Colon (tissue), 2 donors: Measurements from ENCODE around the gene HBG2.
"Not testable (repeated sequence)": the region's sequence is repeated elsewhere in the genome, so short reads cannot be mapped to it uniquely, and the experiment has no call there.

ENCODE experiments used
- FAIRE-seq: peaks from 2 replicates; lab custom pipeline; 2012; peaks lifted over from hg19 to GRCh38; lab: Jason Lieb, UNC
- donor health status: control.
- donor health status: control.

Gene HBG2

DNA sequence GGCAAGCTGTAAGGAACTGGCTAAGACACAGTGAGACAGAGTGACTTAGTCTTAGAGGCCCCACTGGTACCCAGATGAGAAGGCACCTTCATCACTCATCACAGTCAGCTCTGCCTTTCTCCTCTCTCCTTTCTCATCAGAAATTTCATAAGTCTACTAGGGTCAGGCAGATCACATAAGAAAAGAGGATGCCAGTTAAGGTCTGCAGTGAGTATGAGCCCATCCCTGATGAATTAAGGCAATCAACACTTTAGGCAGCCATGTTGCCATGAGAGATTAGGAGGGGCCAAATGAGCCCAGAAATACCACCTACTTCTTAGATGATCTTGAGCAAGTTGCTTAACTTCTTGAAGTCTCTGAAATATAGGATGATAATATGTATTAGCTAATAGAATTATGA, 27.0 kb upstream of the HBG2 start:
- FAIRE-seq: no peak

- FAIRE-seq: no peak
Observed at GRCh38 chr11:5280582-5281102, 26.1 kb upstream of the HBG2 start.

- FAIRE-seq: no peak
Observed at GRCh38 chr11:5279471-5280090, 25.0 kb upstream of the HBG2 start.

DNA sequence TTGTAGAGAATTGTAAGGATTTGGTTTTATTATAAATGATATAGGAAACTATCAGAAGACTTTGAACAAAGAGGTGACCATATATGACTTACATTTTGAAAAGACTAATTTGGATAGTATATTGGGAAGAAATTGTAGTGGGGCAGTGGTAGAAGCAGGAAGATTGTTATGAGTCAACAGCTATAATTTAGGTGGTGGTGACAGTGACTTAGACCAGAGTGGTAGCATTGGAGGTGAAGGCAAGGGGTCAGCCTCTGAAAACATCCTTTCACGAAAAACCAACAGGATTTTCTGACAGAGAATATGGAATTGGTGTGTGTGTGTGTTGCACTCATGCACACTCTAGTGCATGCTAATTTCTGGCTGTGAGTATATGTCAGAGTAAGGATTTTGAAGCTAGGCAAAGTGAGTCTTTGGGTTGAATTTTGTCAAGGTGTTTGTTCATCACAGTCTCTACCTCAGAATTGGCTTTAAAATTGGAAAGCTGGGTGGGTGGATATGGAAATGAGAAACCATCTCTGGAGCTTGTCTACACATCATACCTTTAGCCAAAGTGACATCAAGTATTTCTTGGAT, 23.3 kb upstream of the HBG2 start:
- FAIRE-seq: no peak

DNA sequence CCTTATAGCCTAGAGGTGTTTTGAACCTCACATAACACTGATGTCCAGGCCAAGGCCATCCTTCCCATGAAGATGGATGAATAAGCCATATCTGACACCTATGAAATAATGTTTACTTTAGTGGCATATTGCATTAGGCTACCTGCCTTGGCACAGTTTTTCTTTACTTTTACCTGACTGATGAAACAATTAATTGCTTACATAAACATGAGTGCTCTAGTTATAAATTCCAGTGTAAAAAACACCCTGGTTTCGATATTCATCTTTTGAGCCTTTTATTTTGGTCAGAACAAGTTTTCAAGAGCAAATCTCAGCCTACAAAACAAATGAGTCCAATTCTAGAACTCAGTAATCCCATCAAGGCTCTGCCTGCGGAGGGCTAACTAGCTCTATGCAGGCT, 22.1 kb upstream of the HBG2 start:
- no peak for FAIRE-seq

DNA sequence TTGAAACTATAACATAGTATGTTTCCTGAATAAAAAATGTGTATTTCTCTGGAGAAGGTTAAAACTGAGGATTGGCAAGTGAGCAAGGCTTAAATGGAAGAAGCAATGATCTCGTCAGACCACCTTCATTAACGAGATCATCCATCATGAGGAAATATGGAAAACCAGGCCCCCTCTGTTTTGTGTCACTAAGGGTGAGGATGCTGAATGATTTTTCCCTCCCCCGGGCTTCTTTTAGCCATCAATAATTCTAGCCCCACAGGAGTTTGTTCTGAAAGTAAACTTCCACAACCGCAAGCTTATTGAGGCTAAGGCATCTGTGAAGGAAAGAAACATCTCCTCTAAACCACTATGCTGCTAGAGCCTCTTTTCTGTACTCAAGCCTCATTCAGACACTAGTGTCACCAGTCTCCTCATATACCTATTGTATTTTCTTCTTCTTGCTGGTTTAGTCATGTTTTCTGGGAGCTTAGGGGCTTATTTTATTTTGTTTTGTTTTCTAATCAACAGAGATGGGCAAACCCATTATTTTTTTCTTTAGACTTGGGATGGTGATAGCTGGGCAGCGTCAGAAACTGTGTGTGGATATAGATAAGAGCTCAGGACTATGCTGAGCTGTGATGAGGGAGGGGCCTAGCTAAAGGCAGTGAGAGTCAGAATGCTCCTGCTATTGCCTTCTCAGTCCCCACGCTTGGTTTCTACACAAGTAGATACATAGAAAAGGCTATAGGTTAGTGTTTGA, 21.0 kb upstream of the HBG2 start:
- FAIRE-seq: no peak

- no peak for FAIRE-seq
Observed at GRCh38 chr11:5274395-5274794, 19.8 kb upstream of the HBG2 start.

DNA sequence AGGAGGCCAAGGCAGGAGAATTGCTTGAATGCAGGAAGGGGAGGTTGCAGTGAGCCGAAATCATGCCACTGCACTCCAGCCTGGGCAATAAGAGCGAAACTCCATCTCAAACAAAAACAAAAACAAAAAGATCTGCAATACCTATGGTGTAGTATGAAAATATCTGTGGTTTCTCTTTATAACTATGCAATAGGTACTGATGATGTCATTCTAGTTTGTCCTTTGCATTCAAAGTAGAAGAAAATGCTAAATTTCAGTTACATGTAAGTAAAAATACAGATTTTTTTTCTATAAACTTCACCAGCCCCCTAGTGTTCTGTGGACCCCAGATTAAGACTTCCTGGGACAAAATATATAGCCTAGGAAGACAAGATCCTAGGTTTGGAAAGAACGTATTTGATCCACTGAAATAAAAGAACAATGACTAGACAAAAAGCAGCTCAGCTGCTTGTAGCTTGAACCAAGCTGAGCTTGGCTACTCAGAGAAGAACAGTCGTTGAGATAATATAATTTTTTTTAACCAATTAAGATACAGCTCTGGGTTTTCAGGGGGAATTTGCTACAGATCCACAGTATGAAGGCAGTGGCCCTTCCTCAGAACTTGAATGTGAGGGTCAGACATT, 17.9 kb upstream of the HBG2 start:
- no peak for FAIRE-seq

GRCh38 chr11:5269715-5270147, 15.2 kb upstream of the HBG2 start, which contains the start of gene HBE1:
Gene HBE1, minus strand, starts transcription at chr11:5269945. Its CDS starts 55 bp downstream, at chr11:5269890.
- no peak for FAIRE-seq

DNA sequence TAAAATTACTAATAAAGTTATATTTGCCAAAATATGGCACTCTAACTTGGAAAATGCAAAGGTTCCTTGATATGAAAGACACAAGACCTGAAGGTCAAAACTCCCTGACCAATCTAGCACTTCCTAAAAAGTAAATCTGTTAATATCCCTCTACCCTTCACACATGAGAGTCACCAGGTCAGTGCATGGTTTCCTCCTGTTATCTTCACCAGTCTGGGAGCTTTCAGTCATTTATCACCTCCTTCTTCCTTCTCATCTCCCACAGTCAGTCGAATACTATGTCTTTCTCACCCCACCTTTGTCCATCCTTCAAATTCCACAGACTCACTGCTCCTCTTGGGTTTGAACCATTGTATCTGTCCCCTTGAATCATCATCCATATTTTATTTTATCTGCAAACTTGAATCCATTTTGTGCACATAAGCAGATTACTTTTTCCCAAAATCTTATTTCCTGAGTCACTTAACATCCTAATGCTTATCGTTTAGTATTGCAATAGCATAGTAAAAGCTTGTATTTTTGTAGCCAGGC, 12.5 kb upstream of the HBG2 start:
- FAIRE-seq: no peak

GRCh38 chr11:5266609-5267008, 12.0 kb upstream of the HBG2 start:
- FAIRE-seq: no peak

- no peak for FAIRE-seq
Observed at GRCh38 chr11:5265832-5266231, 11.3 kb upstream of the HBG2 start.

GRCh38 chr11:5258543-5259262, 4.1 kb upstream of the HBG2 start:
- FAIRE-seq: no peak

- no peak for FAIRE-seq
Observed at GRCh38 chr11:5257296-5257695, 2.7 kb upstream of the HBG2 start.

DNA sequence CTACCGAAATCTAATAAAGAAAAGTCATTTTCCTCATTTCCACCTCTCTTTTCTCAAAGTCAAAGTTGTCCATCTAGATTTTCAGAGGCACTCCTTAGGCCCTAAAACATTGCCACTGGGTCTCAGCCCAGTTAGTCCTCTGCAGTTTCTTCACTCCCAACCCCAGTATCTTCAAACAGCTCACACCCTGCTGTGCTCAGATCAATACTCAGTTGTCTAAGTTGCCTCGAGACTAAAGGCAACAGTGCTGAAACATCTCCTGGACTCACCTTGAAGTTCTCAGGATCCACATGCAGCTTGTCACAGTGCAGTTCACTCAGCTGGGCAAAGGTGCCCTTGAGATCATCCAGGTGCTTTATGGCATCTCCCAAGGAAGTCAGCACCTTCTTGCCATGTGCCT, 558 bp downstream of the HBG2 start:
- not testable (repeated sequence) for FAIRE-seq

DNA sequence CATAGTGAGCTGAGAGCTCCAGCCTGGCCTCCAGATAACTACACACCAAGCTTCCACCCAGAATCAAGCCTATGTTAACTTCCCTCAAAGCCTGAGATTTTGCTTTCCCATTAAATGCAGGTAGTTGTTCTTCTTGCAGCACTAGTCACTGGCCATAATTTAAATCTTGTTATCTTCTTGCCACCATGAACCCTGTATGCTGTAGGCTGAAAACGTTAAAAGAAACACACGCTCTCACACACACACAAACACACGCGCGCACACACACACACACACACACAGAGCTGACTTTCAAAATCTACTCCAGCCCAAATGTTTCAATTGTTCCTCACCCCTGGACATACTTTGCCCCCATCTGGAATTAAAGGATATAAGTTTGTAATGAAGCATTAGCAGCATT, 1.1 kb downstream of the HBG2 start:
- not testable (repeated sequence) for FAIRE-seq

- FAIRE-seq: no peak
Observed at GRCh38 chr11:5252919-5253265, 1.7 kb downstream of the HBG2 start.

DNA sequence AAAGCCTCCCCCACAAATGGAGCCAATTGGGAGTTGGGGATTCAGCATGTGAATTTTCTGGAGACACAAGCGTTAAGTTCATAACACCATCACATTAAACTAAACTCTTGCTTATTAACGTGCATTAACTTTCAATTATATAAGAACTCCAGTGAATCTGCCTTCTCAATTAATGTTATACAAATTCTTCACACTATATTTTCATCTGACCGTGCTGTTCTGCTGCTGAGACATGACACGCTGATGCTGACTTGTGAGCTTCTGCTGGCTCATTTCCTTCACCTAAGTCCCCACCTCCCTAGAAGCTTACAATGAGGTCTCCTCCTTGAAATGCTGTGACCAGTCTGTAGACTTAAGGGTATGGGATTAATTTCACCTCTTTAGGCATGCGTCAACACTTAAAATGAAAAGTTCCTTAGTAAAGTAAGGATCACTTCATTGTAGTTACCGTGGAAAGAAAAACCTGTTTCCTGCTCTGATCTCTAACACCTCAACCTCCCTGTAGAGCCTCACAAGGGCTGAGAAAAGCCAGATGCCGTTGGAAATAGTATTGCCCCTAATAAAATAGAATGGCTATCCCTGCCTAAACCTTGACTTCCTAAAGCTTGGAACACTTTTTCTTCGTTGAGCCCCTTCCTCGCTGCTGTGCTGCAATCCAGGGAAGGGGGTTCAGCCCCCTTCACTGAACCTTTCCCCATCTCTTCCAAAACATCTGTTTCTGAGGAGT, 2.2 kb downstream of the HBG2 start:
- FAIRE-seq: no peak

DNA sequence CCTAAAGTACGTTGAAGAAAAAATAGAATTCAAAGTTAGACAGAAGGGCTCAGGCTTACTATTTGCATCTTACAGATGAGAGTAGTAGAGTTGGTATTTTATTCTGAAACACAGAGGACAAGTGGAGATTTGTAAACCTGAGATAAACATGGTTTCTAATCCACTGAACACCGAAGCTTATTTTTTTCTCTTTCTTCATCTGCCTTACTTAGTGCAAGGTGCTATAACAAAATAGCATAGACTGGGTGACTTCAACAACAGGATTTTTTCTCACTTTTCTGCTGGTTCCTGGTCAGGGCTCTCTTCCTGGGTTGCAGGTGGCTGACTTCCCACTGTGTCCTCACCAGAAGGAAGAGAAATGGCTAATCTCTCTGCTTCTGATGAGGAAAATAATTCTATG, 2.8 kb downstream of the HBG2 start:
- FAIRE-seq: no peak

- no peak for FAIRE-seq
Observed at GRCh38 chr11:5250543-5251204, 3.9 kb downstream of the HBG2 start.
